Breast epithelium (tissue), 3 donors: ENCODE measurements around the gene EFNA3.

Experiments used
- POLR2A ChIP-seq: fragments of 450-650 bp; IDR thresholded peaks from one replicate; pipeline ENCODE4 v1.6.1; 2016; ENCODE audit warnings: antibody characterized with exemption, mild to moderate bottlenecking, moderate library complexity
- POLR2AphosphoS5 ChIP-seq, 3 donors: sonication (generic); formaldehyde crosslinking; IDR thresholded peaks; one replicate each; pipeline ENCODE4 v1.6.1; 2017; ENCODE audit warnings: antibody characterized with exemption in 3 of 3
- TF ChIP-seq, protein P1 (sequence below), 3 donors: fragments of 450-650 bp; IDR thresholded peaks; one replicate each; pipeline ENCODE4 v1.5.1; 2016 to 2017; ENCODE audit warnings: antibody characterized with exemption in 3 of 3, mild to moderate bottlenecking in 3 of 3, moderate library complexity in 3 of 3

DNA sequence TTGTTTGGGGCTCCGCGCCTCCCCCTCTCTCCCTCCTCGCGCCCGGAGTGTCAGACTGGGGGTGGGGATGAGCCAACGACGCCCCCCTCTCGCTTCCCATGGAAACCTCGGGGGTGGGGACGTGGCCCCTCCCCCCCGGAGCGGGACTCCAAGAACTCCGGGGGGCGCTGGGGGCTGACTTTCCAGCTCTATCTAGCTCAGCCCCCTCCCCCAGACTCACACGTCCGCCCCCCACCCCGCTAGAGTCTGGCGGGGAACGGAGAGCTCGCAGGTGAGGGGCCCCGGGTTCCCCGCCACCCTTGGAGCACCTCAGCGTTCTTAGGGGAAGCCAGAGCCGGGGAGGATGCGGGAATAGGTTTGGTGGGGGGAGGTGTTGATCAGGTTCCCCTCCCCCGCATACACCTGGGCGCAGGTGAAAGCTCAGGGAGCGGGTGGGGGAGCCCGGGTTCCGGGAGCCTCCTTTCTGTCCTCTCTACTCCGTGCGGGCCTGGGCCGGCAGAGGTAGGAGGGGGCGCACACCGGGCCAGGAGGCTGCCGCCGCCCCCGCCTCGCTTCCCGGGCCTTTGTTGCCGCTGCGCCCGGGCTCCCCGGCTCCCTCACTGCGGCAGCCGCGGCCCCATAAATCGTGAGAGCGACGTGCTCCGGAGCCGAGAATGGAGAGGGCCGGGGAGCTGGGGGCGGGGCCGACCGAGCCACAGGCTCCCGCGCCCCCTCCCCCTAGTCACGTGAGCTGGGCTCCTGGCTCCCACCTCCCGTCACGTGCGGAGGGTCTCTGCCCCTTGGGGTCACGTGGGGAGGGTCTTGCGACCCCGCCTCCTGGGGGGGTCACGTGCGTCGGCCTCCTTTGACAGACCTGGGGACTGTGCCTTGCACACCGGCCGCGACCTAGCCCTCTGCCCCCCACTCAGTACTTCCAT is 1.9 kb downstream of the EFNA3 start:
- TF ChIP-seq POLR2AphosphoS5 (IDR thresholded peaks at IDR 0.05) (no peak), POLR2A (no peak)
- TF ChIP-seq, protein P1, sequence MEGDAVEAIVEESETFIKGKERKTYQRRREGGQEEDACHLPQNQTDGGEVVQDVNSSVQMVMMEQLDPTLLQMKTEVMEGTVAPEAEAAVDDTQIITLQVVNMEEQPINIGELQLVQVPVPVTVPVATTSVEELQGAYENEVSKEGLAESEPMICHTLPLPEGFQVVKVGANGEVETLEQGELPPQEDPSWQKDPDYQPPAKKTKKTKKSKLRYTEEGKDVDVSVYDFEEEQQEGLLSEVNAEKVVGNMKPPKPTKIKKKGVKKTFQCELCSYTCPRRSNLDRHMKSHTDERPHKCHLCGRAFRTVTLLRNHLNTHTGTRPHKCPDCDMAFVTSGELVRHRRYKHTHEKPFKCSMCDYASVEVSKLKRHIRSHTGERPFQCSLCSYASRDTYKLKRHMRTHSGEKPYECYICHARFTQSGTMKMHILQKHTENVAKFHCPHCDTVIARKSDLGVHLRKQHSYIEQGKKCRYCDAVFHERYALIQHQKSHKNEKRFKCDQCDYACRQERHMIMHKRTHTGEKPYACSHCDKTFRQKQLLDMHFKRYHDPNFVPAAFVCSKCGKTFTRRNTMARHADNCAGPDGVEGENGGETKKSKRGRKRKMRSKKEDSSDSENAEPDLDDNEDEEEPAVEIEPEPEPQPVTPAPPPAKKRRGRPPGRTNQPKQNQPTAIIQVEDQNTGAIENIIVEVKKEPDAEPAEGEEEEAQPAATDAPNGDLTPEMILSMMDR (IDR thresholded peaks at IDR 0.05), result no peak
